GM21515 (cell line): ENCODE measurements around the gene TNFRSF13B.
"Not testable (repeated sequence)": the region's sequence is repeated elsewhere in the genome, so short reads cannot be mapped to it uniquely, and the experiment has no call there.

Experiments used
- ATAC-seq: cut with Tn5 transposase; IDR thresholded peaks from one replicate; pipeline ENCODE4 v1.9.1; 2021; ENCODE audit not compliant: unreplicated experiment

TNFRSF13B gene

GRCh38 chr17:16971458-16972338 is at the start of gene TNFRSF13B:
Gene TNFRSF13B, minus strand, starts transcription at chr17:16972118. Its CDS starts 43 bp downstream, at chr17:16972075.
- ATAC-seq = peak; percentile 26

- no peak for ATAC-seq
Measured at GRCh38 chr17:17021194-17021863, 49.4 kb upstream of the TNFRSF13B start.

- ATAC-seq = no peak
Measured at GRCh38 chr17:17020821-17021193, 48.9 kb upstream of the TNFRSF13B start.

GRCh38 chr17:17019891-17020456 is 48.1 kb upstream of the TNFRSF13B start:
- ATAC-seq = no peak

- ATAC-seq = no peak
Measured at GRCh38 chr17:17019430-17019762, 47.5 kb upstream of the TNFRSF13B start.

GRCh38 chr17:17018612-17019429 is 46.9 kb upstream of the TNFRSF13B start:
- no peak for ATAC-seq

GRCh38 chr17:17018021-17018441 is 46.1 kb upstream of the TNFRSF13B start:
- ATAC-seq = no peak

GRCh38 chr17:17017343-17018014 is 45.6 kb upstream of the TNFRSF13B start:
- no peak for ATAC-seq

- ATAC-seq = not testable (repeated sequence)
Measured at GRCh38 chr17:17016199-17017197, 44.6 kb upstream of the TNFRSF13B start.

- ATAC-seq = no peak
Measured at GRCh38 chr17:17015230-17015629, 43.3 kb upstream of the TNFRSF13B start.

GRCh38 chr17:17014748-17015124 is 42.8 kb upstream of the TNFRSF13B start:
- ATAC-seq = not testable (repeated sequence)

- ATAC-seq = not testable (repeated sequence)
Measured at GRCh38 chr17:17013828-17014747, 42.2 kb upstream of the TNFRSF13B start.

GRCh38 chr17:17011043-17011907 is 39.4 kb upstream of the TNFRSF13B start:
- not testable (repeated sequence) for ATAC-seq

GRCh38 chr17:17010545-17011034 is 38.7 kb upstream of the TNFRSF13B start:
- not testable (repeated sequence) for ATAC-seq

- ATAC-seq = not testable (repeated sequence)
Measured at GRCh38 chr17:17009972-17010371, 38.1 kb upstream of the TNFRSF13B start.

GRCh38 chr17:17008621-17009397 is 36.9 kb upstream of the TNFRSF13B start:
- not testable (repeated sequence) for ATAC-seq
